Cardiac muscle cell (in vitro differentiated cells and primary cell): ENCODE results near the gene SSTR1. TPM values are rescaled to one million over a fixed set of nuclear protein-coding genes. Genes with fewer than 3 reads are reported as not detected.

Source experiments
- DNase-seq, 2 donors: peaks; one replicate each; pipeline versions ENCODE4 v3.0.0 to v3.0.0-alpha.2; 2010 to 2017; ENCODE audit warnings: low read depth in 1 of 2, low spot score in 1 of 2
- H3K27ac ChIP-seq: fragments of 200-600 bp; sonication (generic); 2 replicates; pipeline ENCODE4 v1.5.1; 2016
- H3K27me3 ChIP-seq: fragments of 200-600 bp; sonication (generic); 2 replicates; pipeline ENCODE4 v1.6.0; 2016; ENCODE audit warnings: control low read depth
- H3K36me3 ChIP-seq: fragments of 200-600 bp; sonication (generic); 2 replicates; pipeline ENCODE4 v1.5.1; 2016; ENCODE audit warnings: control low read depth
- H3K4me1 ChIP-seq: fragments of 200-600 bp; sonication (generic); 2 replicates; pipeline ENCODE4 v1.8.1; 2017; ENCODE audit warnings: low read depth, mild to moderate bottlenecking, mixed run types
- H3K4me3 ChIP-seq: fragments of 200-600 bp; sonication (generic); 2 replicates; pipeline ENCODE4 v1.5.1; 2016; ENCODE audit warnings: mild to moderate bottlenecking
- H3K9me3 ChIP-seq: fragments of 200-600 bp; sonication (generic); 2 replicates; pipeline ENCODE4 v1.5.1; 2017; ENCODE audit warnings: low read depth, mild to moderate bottlenecking, control low read depth
- polyA plus RNA-seq: library from polyadenylated mRNA; unstranded; fragments of >200 nt; fragmentation: Nextera tagmentation; extraction: Ambion mirVana; gene quantifications from 2 replicates; pipeline ENCODE4 v1.2.1, GENCODE V29; 2016
- total RNA-seq: library from RNA; depleted of rRNA; stranded (reverse); fragments of >200 nt; gene quantifications from 2 replicates; pipeline ENCODE4 v1.2.3, GENCODE V29; 2016
- TF ChIP-seq, protein P1 (sequence below): IDR thresholded peaks from 2 replicates; pipeline ENCODE4 v1.5.1; 2012; ENCODE audit warnings: low read depth, mild to moderate bottlenecking, low read length

SSTR1 gene
- total and polyA plus RNA-seq, 2 experiments from 2014 or later: not detected

DNA sequence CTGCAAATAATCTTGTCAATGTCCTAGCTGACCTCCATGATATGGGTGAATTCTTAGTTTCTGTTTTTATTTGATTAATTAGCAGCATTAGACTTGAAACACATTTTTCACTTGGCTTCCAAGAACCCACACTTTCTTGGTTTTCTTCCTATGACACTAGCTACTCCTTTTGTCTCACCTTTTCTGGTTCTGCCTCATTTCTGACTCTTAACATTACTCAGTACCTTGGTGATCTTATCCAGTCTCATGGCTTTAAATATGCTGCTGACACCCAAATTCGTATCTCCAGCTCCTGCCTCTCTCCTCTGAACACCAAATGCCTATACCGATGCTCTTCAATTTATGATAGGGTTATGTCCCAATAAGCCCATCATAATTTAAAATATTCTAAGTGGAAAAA lies 32.0 kb upstream of the SSTR1 start:
- TF ChIP-seq, protein P1, sequence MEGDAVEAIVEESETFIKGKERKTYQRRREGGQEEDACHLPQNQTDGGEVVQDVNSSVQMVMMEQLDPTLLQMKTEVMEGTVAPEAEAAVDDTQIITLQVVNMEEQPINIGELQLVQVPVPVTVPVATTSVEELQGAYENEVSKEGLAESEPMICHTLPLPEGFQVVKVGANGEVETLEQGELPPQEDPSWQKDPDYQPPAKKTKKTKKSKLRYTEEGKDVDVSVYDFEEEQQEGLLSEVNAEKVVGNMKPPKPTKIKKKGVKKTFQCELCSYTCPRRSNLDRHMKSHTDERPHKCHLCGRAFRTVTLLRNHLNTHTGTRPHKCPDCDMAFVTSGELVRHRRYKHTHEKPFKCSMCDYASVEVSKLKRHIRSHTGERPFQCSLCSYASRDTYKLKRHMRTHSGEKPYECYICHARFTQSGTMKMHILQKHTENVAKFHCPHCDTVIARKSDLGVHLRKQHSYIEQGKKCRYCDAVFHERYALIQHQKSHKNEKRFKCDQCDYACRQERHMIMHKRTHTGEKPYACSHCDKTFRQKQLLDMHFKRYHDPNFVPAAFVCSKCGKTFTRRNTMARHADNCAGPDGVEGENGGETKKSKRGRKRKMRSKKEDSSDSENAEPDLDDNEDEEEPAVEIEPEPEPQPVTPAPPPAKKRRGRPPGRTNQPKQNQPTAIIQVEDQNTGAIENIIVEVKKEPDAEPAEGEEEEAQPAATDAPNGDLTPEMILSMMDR: no peak
- Histone ChIP-seq H3K9me3 (no peaks in the 10 kb centered on the region), H3K36me3 (no peaks in the 10 kb centered on the region), H3K27me3 (no peaks in the 10 kb centered on the region), H3K4me3 (no peak overlapping the region), H3K4me1 (no peaks in the 10 kb centered on the region), H3K27ac (no peak overlapping the region)
- no peak for DNase-seq

DNA sequence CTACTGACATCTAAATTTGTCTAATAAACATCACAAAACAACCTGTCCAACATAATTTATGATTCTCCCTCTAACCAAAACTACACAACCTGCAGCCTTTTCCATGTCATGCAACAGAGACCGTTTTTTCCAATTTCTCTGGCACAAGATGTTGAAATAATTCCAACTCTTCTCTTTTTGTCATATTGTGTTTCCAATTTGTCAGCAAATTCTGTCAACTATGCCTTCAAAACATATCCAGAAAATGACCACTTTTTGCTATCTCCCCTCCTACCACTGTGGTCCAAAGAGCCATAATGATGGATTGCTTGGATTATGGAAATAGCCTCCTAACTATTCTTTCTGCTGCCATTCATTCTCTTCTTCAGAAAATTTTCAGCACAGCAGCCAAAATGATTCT lies 31.3 kb upstream of the SSTR1 start:
- Histone ChIP-seq H3K27ac (no peak overlapping the region), H3K4me1 (no peaks in the 10 kb centered on the region), H3K9me3 (no peaks in the 10 kb centered on the region), H3K27me3 (no peaks in the 10 kb centered on the region), H3K4me3 (no peak overlapping the region), H3K36me3 (no peaks in the 10 kb centered on the region)
- TF ChIP-seq, protein P1: no peak
- no peak for DNase-seq

DNA sequence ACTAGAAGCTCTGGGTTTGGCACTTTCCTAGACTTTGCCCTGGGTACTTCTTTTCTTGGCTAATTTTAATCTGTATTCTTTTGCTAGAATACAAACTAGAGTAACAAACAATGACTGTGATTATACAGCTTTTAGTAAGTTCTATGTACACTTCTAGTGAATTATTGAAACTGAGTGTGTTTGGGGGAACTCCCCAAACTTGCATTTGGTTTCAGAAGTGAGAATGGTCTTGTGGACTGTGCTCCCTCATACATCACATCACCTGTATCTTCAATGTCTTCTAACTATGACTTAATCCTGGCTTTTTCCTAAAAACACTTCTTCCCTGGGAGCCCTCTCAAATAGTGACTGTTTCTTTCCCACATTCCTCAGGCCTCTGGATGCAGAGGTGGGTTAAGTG lies 23.6 kb upstream of the SSTR1 start:
- no peaks in the 10 kb centered on the region for H3K9me3 ChIP-seq
- DNase-seq: no peak
- no peak overlapping the region for H3K4me3 ChIP-seq
- no peaks in the 10 kb centered on the region for H3K27me3 ChIP-seq
- H3K36me3 ChIP-seq: no peaks in the 10 kb centered on the region
- no peaks in the 10 kb centered on the region for H3K4me1 ChIP-seq
- no peak overlapping the region for H3K27ac ChIP-seq
- TF ChIP-seq, protein P1: no peak

DNA sequence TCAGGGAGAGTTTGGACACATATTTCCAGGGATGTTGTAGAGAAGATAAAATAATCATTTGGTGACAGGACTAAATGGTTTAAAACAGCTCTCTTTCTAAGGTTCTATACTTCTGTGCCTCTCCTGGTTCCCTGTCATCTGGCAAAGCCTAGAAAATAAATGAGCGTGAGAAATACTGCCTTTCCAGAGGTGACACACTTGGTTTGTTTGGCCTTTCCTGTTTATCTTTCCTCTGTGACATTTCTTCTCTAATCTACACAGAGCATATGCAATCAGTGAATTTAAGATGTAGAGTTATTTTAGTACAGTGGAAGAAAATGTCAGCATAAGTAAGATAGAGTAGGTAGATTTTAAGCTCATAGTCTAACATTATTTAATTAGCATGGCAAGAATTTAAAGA lies 22.0 kb upstream of the SSTR1 start:
- H3K36me3 ChIP-seq: no peaks in the 10 kb centered on the region
- no peak overlapping the region for H3K4me3 ChIP-seq
- H3K9me3 ChIP-seq: no peaks in the 10 kb centered on the region
- H3K4me1 ChIP-seq: no peaks in the 10 kb centered on the region
- H3K27me3 ChIP-seq: peaks cover 4% of the 10 kb centered on the region
- no peak overlapping the region for H3K27ac ChIP-seq
- TF ChIP-seq, protein P1: no peak
- no peak for DNase-seq

DNA sequence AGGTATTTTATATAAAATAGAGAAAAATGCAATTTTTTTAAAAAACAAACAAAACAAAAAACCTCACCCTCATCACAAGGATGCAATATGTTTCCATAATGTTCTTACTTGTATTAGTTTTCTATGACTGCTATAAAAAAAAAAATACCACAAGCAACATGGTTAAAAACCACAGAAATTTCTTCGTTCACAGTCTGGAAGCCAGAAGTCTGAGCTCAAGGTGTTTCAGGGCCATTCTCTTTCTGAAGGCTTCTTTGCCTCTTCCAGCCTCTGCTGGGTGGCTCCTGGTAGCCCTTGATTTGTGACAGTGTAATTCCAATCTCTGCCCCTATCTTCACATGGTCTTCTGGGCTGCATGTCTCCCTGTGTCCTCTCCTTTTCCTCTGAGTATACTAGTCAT lies 21.5 kb upstream of the SSTR1 start:
- no peaks in the 10 kb centered on the region for H3K4me1 ChIP-seq
- peaks cover 4% of the 10 kb centered on the region for H3K27me3 ChIP-seq
- no peak overlapping the region for H3K27ac ChIP-seq
- H3K9me3 ChIP-seq: no peaks in the 10 kb centered on the region
- no peak overlapping the region for H3K4me3 ChIP-seq
- no peak for DNase-seq
- TF ChIP-seq, protein P1: no peak
- H3K36me3 ChIP-seq: no peaks in the 10 kb centered on the region

DNA sequence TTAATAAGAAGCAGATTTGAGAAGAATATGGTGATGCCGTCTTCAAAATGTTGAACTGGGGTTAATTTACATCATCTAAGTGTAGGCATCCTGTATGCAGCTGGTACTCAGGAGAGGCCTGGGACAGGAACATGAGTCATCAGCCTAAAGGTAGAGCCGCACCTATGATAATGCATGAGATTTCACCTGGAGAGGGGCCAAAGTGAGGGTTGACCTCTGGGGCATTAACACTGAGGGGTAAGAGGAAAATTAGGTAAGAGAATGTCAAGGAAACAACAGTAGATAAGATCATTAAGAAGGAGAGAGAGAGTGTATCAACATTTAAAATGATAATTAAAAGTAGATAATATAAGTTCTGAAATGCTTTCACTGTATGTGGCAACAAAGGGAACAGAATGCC lies 20.2 kb upstream of the SSTR1 start:
- H3K36me3 ChIP-seq: no peaks in the 10 kb centered on the region
- H3K4me3 ChIP-seq: no peak overlapping the region
- no peak overlapping the region for H3K27ac ChIP-seq
- H3K9me3 ChIP-seq: no peaks in the 10 kb centered on the region
- no peak for DNase-seq
- TF ChIP-seq, protein P1: no peak
- peaks cover 14% of the 10 kb centered on the region for H3K27me3 ChIP-seq
- H3K4me1 ChIP-seq: no peaks in the 10 kb centered on the region
